ENCODE results near the gene FNBP1.

The FNBP1 gene

GRCh38 chr9:129838707-129839259 lies 204.2 kb downstream of the FNBP1 start:
- TF ChIP-seq ZNF239 (tag by site-specific recombination; IDR thresholded peaks at IDR 0.05) (no peak), ZNF768 (tag by site-specific recombination; IDR thresholded peaks at IDR 0.05) (peak; percentile 76), ZNF138 (tag by site-specific recombination; IDR thresholded peaks at IDR 0.05; ENCODE audit: borderline replicate concordance) (no peak), ZBTB17 (tag by site-specific recombination; IDR thresholded peaks at IDR 0.05) (peak; percentile 33; the same call in 1 of the 2 replicates)
- no peak overlapping the region for H3K27ac ChIP-seq (ENCODE audit: extremely low read depth, low read depth, low read length)
- POLR2A ChIA-PET, result interaction anchor here (0.5 to 1.1 kb wide), 4 partner anchors 9 to 887 kb away, joined by 3 to 5 read pairs (median 3); no protein-coding TSS in a partner anchor
- CTCF ChIA-PET, result interaction anchor here (0.6 to 1.4 kb wide), 4 partner anchors 32 to 268 kb away, joined by 3 to 7 read pairs (median 4); no protein-coding TSS in a partner anchor
- H3K9me3 ChIP-seq (ENCODE audit: control insufficient read depth, insufficient read depth, low read depth, low read length), result no peaks in the 10 kb centered on the region
- H3K36me3 ChIP-seq (ENCODE audit: control insufficient read depth in 2 of 2, insufficient read depth in 1 of 2, low read length in 2 of 2), result peaks cover 0 to 5% of the 10 kb centered on the region in 2 experiments; a peak in 1 of 3 replicates
- H3K4me1 ChIP-seq (ENCODE audit: control insufficient read depth, insufficient read depth, low read length), result peaks cover 7% of the 10 kb centered on the region; the same call in 1 of the 2 replicates
- no peak overlapping the region for H3K4me3 ChIP-seq (ENCODE audit: low read depth, low read length)
